NCI-H128 (cell line): Measurements from ENCODE around the gene IQSEC1.

Source experiments
- DNase-seq: peaks from one replicate; lab custom pipeline; 2025; ENCODE audit not compliant: unreplicated experiment; lab: John Stamatoyannopoulos, UW

The IQSEC1 gene

DNA sequence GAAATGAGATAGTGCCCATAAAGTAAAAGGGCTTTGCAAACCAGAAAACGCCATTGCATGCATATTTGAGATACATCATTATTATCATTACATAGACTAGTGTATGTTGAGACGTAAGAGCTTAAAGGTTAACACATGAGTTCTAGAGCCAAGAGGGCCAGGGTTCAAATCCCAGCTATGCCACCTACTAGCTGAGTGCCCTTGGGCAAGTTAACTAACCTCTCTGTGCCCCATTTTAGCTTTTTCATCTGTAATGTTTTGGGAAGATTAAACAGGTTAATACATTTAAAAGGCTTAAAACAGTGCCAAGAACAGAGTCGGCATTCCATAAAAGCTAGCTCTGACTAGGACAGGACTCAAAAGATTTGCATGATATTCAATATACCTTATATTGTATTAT, 22.8 kb downstream of the IQSEC1 start:
- DNase-seq = no peak

DNA sequence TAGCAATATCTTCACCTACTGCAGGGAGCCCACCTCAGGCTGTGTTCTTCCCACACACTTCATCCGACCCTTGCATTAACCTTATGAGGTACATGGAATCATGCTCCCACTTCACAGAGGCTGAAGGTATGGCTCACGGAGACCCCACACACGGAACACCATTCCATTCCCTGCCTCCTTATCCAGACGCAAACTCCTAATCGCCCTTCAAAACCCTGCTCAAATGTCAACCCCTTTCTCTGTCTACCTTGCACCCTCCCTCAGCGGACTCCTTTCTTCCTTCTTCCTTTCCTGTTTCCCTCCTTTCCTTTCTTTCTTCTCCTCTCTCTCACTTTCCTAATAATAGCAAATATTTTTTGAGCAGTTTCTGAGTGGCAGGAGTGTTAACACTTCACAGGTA, 23.8 kb downstream of the IQSEC1 start:
- DNase-seq = no peak

- no peak for DNase-seq
These were observed 25.7 kb downstream of the IQSEC1 start for GRCh38 chr3:13047296-13048165.

- no peak for DNase-seq
These were observed 26.5 kb downstream of the IQSEC1 start for GRCh38 chr3:13046569-13047274.

GRCh38 chr3:13045904-13046568, 27.2 kb downstream of the IQSEC1 start:
- no peak for DNase-seq

DNA sequence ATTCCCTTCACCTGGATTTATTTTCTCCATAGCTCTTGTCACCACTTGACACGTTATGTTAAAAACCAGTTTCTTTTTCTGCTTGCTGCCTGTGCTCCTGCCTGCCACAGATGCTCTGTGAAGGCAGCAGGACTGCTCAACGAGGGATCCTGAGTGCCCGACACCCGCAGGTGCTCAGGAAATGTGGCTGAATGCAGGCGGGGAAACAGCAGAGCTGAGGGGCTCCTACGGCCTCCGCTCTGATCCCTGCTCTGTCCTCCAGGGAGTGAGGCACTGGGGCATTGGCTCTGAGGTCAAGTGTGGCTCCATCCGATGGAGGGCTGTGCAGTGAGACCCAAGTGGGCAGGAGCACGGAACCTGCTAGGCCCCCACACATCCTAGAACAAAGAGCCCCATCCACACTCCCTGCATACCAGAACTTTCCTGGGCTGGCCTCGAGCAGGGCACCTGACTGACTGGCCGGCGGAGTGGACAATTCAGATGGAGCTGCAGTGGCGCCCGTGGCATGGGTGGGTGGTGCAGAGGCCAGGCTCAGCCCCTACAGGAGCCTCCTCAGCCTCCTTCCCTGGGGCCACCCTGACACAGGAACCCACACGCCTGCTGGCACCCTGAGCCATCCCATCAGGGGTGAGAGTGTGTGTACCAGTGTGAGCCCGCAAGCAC, 27.9 kb downstream of the IQSEC1 start:
- DNase-seq = no peak

DNA sequence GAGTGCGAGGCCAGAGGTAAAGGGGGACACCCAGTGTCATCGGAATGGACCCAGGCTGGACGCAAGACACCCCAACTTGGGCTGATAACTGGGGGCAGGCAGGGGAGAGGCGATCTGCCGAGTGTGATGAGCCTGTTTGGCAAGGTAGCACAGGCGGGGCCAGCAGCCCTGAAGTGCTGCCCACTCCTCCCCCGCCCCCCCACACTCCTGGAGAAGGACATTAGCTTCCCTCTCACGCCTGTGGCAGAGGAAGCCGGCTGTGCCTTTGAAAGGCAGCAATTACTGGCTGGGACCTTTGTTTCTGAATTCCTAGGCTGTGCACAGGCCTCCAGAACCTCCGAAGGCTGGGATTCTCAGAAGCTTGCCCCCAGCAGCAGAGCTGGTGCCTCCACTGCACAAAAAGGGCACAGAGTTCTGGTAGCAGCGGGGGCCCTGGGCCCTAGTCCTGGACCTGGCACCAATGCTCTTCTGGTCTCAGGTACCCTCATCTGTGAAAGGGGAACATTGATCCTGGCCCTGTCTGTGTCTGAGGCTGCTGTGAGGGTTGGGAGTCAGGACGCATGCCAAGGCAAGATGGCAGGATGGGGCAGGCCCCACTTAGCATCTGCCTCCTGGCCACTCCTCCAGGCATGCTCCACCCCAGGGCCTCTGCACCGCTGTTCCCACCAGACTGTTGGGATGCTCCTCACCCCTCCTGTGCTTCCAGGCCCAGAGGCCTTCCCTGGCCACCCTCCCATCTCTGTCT, 28.6 kb downstream of the IQSEC1 start:
- no peak for DNase-seq

DNA sequence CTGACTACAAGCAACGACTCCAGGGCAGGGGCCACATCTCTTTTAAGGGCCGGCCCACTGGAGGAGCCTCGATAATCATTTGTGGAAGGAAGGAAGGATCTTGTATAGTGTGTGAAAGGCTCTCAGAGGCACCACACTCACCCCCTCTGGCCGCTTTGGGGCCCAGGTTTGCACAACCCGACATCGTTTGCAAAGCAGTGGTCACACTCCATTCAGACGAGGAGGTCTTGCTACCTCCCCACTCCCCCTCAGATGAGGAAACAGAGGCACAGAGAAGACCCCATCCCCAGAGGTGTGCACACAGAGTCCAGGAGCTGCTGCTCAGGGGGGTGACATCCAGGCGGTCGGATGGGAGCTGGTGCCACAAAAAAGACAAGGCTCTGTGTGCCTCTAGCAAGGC, 29.6 kb downstream of the IQSEC1 start:
- DNase-seq = no peak

- DNase-seq = no peak
These were observed 30.4 kb downstream of the IQSEC1 start for GRCh38 chr3:13042715-13043271.

DNA sequence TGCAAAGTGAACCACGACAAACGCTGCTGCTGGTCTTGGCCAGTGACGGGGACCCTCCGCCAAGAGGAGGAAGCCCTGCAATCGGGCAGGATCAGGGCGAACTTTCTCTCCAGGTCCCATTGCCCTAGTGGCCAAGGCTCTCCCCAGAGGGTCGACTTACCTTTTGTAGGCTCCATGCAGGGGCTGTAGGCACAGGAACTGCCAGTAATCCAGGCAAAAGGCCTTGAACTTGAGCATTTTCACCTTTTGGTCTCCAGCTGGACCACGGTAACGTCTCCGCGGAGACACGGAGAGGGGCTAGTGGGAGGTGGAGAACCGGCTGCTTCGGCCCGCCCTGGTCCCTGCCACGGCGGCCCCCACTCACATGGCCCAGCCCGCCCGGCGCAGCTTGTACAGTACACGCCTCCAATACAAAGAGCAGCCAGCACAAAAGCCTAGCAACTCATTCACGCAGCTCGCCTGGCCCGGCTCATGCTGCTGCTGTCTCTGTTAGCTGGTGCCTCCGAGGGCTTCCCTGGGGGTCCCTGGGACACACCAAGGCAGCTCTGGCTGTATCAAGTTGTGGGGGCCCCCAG, 31.0 kb downstream of the IQSEC1 start:
- no peak for DNase-seq

DNA sequence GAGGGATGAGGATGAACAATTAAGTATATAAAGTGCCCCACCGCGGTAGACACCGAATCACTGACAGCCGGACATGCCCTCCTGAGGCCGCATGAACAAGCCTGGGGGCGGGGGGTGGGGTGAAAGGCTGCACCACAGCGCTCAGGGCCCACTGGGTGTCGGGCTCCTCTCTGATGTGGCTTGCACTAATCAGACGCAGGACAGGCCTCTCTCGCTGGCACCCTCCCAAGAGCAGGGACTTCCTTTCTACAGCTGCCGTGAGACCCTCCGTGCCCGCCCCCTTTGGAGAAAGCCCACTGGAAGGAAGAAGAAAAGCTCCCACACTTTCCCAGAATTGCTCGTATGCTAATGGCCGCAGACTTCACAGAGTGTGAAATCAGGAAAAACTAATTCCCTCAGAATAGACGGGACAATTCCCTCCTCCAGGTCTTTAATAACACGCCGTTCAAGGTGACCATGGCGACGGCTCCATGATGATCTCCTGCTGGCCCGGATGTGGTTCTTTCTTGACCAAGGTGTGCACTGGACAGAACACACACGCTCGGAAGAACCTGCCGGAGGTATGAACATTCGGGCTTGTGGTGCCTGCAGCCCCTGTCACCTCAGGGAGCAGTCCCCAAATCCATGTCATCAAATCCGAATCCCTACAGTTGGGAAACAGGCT, 32.0 kb downstream of the IQSEC1 start:
- no peak for DNase-seq

DNA sequence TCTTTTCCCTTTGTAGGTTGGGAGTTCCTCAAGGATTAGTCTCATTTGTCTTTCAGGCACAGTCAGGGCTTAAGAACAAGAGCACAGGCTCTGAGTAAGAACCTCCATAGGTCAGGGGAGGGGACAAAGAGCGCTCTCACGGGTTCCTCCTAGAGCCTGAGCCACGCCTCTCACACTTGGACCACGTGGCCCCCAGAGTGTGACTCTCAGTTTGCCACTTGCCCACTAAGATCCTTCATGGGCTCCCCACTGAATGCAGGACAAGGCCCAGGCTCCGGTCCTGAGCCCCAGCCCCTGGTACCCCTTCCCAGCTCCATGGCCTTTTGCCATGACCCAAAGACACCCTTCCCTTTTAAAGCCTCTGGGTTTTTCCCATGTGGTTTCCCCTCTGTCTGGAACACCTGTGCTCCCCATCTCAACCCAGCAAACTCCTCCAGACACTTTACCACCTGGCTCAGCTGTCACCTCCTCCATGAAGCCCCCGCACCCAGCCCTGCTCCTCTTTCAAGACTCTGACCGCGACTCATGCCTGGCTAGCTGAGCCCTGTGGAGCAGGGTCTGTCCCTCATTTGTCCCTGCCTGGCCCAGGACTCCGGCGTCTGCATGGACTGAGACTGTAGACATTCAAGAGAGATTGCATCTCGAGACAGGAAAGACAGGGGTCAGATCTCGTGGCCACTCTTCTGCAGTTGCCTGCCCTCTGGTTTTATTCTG, 32.7 kb downstream of the IQSEC1 start:
- DNase-seq = no peak

- DNase-seq = no peak
These were observed 33.9 kb downstream of the IQSEC1 start for GRCh38 chr3:13039213-13039896.

GRCh38 chr3:13037458-13038117, 35.6 kb downstream of the IQSEC1 start:
- no peak for DNase-seq

- DNase-seq = no peak
These were observed 38.4 kb downstream of the IQSEC1 start for GRCh38 chr3:13034861-13035260.

- no peak for DNase-seq
These were observed 39.0 kb downstream of the IQSEC1 start for GRCh38 chr3:13034109-13034800.

DNA sequence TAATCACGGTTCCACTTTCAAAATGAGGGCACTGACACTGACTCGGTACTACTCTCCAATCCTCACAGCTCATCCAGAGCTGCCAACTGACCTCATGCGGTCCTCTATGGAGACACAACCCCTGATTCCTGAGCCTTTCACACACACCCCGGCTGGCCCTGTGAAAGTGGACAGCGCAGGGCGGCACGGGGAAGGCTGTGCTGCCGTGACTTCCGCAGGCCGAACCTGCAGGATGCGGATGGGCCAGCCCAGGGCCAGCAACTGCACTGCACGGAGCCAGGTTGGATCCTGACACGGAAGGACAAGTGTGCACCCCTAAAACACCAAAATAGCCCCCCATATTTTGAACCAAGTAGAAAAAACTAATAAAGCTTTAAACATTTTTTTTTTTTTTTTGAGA, 41.0 kb downstream of the IQSEC1 start:
- no peak for DNase-seq
